TTC549 (cell line): ENCODE data around the gene RIMBP2.

Source experiments
- FAIRE-seq: peaks from 2 replicates; lab custom pipeline; 2012; peaks lifted over from hg19 to GRCh38; lab: Jason Lieb, UNC

The RIMBP2 gene

DNA sequence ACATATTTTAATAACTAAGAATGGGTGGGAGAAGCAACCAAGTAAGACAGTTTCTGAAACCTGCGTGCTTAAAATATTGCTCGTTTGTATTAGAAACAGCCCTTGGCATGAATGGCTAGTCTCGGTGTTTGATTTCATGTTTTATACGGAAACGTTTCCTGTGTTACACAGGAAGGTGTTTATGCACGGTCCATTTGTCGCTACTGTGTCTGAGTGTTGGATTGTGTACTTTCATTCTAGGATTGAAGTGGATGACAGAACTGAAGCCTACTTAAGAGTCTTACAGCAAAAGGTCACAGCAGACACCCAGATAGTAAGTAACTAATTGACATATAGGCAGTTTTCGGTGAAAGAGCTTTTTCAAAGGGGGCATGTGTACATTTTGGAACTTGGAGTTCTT lies 358.9 kb downstream of the RIMBP2 start:
- no peak for FAIRE-seq

DNA sequence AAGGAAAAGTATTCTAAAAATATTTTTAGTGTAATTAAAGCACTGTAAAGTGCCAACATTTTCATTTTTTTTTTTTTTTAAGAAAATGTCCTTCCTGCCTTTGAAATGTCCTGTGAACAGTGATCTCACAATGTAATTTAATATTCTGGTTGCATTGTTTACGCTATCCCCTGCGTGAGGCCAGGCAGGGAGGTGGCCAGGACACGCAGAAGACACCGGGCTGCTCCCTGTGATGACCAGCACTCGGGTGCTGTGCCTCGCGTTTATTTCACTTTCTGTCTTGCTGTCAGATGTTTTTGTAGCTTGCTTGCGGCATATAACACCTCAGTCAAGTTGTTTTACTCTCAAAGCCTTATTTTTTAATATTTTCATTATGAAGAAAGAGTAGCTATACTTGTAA lies 359.9 kb downstream of the RIMBP2 start:
- FAIRE-seq = no peak

DNA sequence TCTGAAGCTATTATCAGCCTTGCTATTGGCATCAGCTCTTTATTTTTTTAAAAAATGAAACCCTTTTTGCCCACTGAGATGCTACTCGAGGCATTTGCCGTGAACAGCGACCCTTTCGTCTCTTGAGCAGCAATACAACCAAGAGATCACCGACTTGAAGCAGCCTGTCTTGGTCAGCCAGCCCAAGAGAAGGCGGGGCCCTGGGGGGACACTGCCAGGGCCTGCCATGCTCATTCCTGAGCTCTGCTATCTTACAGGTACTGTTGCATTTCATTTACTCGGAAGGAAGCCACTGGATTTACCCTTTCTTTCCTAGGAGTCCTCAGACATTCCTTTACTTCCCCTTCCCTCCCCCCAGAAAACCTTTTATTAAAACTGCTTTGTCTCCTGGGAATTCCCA lies 361.7 kb downstream of the RIMBP2 start:
- FAIRE-seq = no peak

DNA sequence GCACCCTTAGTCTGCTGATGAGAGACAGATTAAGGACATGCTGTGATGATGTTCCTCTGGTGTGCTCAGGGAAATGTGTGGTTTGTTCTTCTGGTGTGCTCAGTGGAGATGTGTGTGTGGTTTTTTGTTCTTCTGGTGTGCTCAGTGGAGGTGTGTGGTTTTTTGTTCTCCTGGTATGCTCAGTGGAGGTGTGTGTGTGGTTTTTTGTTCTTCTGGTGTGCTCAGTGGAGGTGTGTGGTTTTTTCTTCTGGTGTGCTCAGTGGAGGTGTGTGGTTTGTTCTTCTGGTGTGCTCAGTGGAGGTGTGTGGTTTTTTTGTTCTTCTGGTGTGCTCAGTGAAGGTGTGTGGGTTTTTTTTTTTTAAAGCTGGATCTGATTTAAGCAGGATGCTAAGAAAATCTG lies 363.0 kb downstream of the RIMBP2 start:
- no peak for FAIRE-seq

DNA sequence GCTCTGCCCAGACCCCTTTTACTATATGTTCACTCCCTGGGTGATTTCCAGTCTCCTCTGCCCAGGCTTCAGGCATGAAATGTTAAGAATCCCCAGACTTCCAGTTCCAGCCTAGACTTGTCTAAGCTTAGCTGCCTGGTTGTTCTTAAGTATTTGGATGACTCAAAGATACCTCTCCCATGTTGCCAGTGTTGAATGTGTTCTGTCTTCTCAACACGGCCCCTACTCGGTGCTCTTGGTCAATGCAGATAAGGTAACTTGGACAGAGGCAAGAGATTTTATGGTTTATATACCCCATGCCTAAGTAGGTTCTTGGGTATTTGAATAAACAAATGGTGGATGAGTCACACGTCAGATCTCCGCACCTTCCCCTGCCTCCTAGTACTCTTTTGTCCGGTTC lies 364.8 kb downstream of the RIMBP2 start:
- no peak for FAIRE-seq

DNA sequence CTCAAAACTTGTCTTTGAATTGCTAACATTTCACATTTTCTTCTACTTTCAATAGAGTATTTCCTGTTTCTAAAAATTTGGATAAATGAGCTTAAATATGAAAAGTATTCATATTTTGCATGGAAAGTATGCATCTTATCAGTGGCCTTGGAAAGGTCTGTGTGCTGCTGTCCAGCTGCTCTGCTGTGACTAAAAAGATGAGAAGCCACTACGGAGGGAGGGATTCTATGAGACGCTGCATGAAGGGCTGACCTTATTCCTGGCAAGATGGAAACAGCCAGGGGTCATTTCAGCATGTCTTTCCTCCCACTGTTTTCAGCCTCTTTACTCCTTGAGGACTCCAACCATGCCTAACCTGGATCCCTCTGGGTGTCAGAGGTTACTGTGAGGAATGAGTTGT lies 365.4 kb downstream of the RIMBP2 start:
- no peak for FAIRE-seq

DNA sequence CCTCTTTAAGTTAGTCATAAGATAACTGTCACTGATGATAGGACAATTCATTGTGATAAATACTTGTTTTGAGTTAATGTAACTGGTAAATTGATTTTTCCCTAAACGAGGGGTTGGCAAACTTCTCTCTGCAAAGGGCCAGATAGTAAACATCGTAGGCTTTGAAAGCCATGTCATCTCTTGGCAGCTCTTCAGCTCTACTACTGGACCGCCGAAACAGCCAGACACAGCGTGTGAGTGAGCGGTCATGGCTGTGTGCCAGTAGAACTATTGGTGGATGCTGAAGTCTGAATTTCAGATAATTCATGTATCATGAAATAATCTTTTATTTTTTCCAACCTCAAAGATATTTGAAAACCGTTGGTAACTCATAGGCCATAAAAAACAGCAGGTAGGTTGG lies 368.5 kb downstream of the RIMBP2 start:
- FAIRE-seq = no peak
